PC-9 (cell line): Measurements from ENCODE around the gene LUZP2. TPM values are rescaled to one million over a fixed set of nuclear protein-coding genes. Genes with fewer than 3 reads are reported as not detected.

Source experiments
- BruUV-seq: library from RNA; stranded (reverse); fragments of 400-500 nt; replicated peaks from 2 replicates; lab custom pipeline; 2021; lab: Mats Ljungman, UMichigan
- CTCF ChIA-PET: fragments of 300-600 bp; sonication (Branson Sonifier 250); formaldehyde crosslinking; loops from one replicate; lab custom pipeline; 2022; ENCODE audit warnings: antibody characterized with exemption; lab: Charles Lee
- POLR2A ChIA-PET: fragments of 300-600 bp; sonication (Branson Sonifier 250); formaldehyde crosslinking; loops from one replicate; lab custom pipeline; 2022; ENCODE audit warnings: antibody characterized with exemption; ENCODE audit not compliant: unreplicated experiment; lab: Charles Lee
- DNase-seq, 2 experiments: peaks; one replicate each; pipeline versions ENCODE4 v3.0.0 to v3.0.0-alpha.2; 2015 to 2022; ENCODE audit warnings: mixed read lengths in 1 of 2
- H2AFZ ChIP-seq: fragments of 200-600 bp; sonication (generic); 2 replicates; pipeline ENCODE4 v1.8.1; 2017; ENCODE audit warnings: antibody characterized with exemption
- H3F3A ChIP-seq: fragments of 200-600 bp; sonication (generic); 2 replicates; pipeline ENCODE4 v1.8.1; 2017; ENCODE audit warnings: antibody characterized with exemption, mild to moderate bottlenecking, low read depth; ENCODE audit not compliant: insufficient read depth
- H3K27ac ChIP-seq: fragments of 200-600 bp; sonication (generic); 2 replicates; pipeline ENCODE4 v1.6.1; 2016; ENCODE audit warnings: mixed run types
- H3K27me3 ChIP-seq: fragments of 200-600 bp; sonication (generic); 2 replicates; pipeline ENCODE4 v1.6.1; 2016; ENCODE audit warnings: low read depth, mixed run types; ENCODE audit not compliant: insufficient read depth
- H3K36me3 ChIP-seq: fragments of 200-600 bp; sonication (generic); 2 replicates; pipeline ENCODE4 v1.6.1; 2016; ENCODE audit warnings: low read depth, mixed run types
- H3K4me1 ChIP-seq: fragments of 200-600 bp; sonication (generic); replicated peaks from 2 replicates; pipeline ENCODE4 v1.6.1; 2016; ENCODE audit warnings: mixed run types; ENCODE audit not compliant: insufficient read depth
- H3K4me2 ChIP-seq: fragments of 200-600 bp; sonication (generic); 2 replicates; pipeline ENCODE4 v1.6.1; 2017; ENCODE audit warnings: mixed run types
- H3K4me3 ChIP-seq: fragments of 200-600 bp; sonication (generic); 2 replicates; pipeline ENCODE4 v1.6.1; 2016; ENCODE audit warnings: mixed run types
- H3K79me2 ChIP-seq: fragments of 200-600 bp; sonication (generic); 2 replicates; pipeline ENCODE4 v1.6.1; 2017; ENCODE audit warnings: low read depth, mixed run types
- H3K9me2 ChIP-seq: fragments of 200-600 bp; sonication (generic); 2 replicates; pipeline ENCODE4 v1.8.1; 2017; ENCODE audit warnings: mild to moderate bottlenecking; ENCODE audit not compliant: insufficient read depth
- H3K9me3 ChIP-seq: fragments of 200-600 bp; sonication (generic); 2 replicates; pipeline ENCODE4 v1.8.1; 2016; ENCODE audit warnings: low read depth; ENCODE audit not compliant: insufficient read depth
- H4K20me1 ChIP-seq: fragments of 200-600 bp; sonication (generic); 2 replicates; pipeline ENCODE4 v1.8.1; 2017; ENCODE audit not compliant: insufficient read depth
- CTCF ChIP-seq: fragments of 200-600 bp; sonication (generic); conservative IDR thresholded peaks from 2 replicates; pipeline ENCODE4 v1.6.1; 2017; ENCODE audit warnings: mixed run types, antibody characterized with exemption, mild to moderate bottlenecking, moderate library complexity
- EZH2 ChIP-seq: fragments of 200-600 bp; sonication (generic); IDR thresholded peaks from 2 replicates; pipeline ENCODE4 v1.8.0; 2017; ENCODE audit warnings: antibody characterized with exemption, low read depth
- intact Hi-C: fragments of 100-400 bp; cut with micrococcal nuclease; formaldehyde crosslinking; loops from one replicate; pipeline ENCODE4 v1.10.0; 2022; ENCODE audit not compliant: unreplicated experiment
- total RNA-seq: library from RNA; stranded (reverse); gene quantifications from 2 replicates; pipeline ENCODE4 v1.2.3, GENCODE V29; 2021

Gene LUZP2
- total RNA-seq, 1 experiment from 2014 or later: 0.15 TPM

DNA sequence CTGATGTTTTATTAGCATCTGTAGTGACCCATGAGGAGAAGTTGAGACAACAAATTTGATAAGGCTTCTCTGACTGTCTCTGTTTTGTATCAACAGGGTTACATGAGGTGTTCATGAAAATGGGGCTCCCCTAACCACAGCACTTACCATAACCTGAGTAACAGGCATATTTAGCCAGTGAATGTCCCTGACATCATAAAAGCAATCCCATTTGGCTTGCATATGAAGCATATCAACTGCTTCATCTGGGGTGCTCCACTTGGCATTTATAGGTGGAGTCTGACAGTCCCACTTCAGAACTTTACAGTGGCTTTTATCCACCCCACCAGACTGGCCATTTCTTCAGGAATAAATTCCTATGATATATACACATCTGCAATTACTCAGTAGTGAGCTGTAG, 257.6 kb downstream of the LUZP2 start:
- H4K20me1 ChIP-seq: no peaks in the 10 kb centered on the region
- H2AFZ ChIP-seq: no peak overlapping the region
- no peaks in the 10 kb centered on the region for H3F3A ChIP-seq
- H3K79me2 ChIP-seq: no peaks in the 10 kb centered on the region
- H3K4me2 ChIP-seq: no peak overlapping the region
- CTCF ChIA-PET: no interaction called here
- H3K27me3 ChIP-seq: no peaks in the 10 kb centered on the region
- DNase-seq: no peak
- no peaks in the 10 kb centered on the region for H3K9me2 ChIP-seq
- H3K36me3 ChIP-seq: no peaks in the 10 kb centered on the region
- no peak overlapping the region for H3K4me3 ChIP-seq
- POLR2A ChIA-PET: no interaction called here
- intact Hi-C loops: no loop called here
- H3K4me1 ChIP-seq: peaks cover 12% of the 10 kb centered on the region; the same call in 1 of the 2 replicates
- no TSS peak for BruUV-seq
- TF ChIP-seq EZH2 (no peak), CTCF (no peak)
- H3K9me3 ChIP-seq: no peaks in the 10 kb centered on the region
- no peak overlapping the region for H3K27ac ChIP-seq

DNA sequence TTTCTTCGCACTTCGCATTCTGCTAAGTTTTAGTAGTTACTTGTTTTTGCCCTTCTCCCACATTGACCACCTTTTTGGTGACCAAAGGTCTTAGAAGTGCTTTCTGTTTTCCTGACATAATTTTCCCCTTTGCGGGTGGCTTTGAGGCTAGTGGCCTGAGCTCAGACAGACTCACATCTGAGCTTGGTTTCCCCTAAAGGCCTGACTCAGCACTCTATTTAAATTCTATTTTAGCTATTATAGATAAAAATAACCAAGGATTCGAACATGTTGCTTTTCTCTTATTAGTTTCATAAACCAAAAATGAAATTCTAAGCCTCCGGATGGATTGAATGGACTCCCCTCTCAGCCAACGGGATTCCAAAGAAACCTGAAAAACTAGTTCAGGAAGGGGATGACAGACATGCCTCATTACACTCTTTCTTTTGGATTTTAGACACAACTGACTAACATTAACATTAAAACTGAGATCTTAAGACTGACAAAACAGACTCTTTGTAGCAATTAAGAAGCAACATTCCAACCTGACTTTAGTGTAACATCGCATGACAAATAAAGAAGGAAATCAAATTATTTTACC, 258.5 kb downstream of the LUZP2 start:
- Histone ChIP-seq H3K9me2 (no peaks in the 10 kb centered on the region), H3K36me3 (no peaks in the 10 kb centered on the region), H3K27me3 (no peaks in the 10 kb centered on the region), H3K79me2 (no peaks in the 10 kb centered on the region), H3F3A (no peaks in the 10 kb centered on the region), H3K4me2 (peak overlapping the region; percentile 43), H3K4me1 (peaks cover 12% of the 10 kb centered on the region; the same call in 1 of the 2 replicates), H4K20me1 (no peaks in the 10 kb centered on the region), H3K9me3 (no peaks in the 10 kb centered on the region), H3K27ac (no peak overlapping the region), H3K4me3 (no peak overlapping the region), H2AFZ (no peak overlapping the region)
- TF ChIP-seq EZH2 (no peak), CTCF (no peak)
- ChIA-PET CTCF (no interaction called here), POLR2A (no interaction called here)
- intact Hi-C loops: no loop called here
- BruUV-seq: no TSS peak
- no peak for DNase-seq

DNA sequence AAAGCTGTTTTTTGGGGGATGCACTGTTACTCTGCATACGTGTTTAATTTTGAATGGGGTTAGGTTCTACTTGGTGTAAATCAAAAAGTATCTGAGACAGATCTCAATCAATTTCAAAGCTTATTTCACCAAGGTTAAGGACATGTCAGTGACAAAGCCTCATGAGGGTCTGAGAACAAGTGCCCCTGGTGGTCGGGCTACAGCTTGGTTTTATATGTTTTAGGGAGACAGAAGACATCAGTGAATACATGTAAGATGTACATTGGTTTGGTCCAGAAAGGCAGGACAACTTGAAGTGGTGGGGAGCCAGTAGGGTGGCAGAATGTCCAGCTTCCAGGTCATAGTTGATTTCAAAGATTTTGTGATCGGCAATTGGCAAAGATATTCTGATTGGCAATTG, 262.9 kb downstream of the LUZP2 start:
- H3K36me3 ChIP-seq: no peaks in the 10 kb centered on the region
- no peak for TF ChIP-seq CTCF
- ChIA-PET POLR2A (no interaction called here), CTCF (no interaction called here)
- H4K20me1 ChIP-seq: no peaks in the 10 kb centered on the region
- H3K79me2 ChIP-seq: no peaks in the 10 kb centered on the region
- no peaks in the 10 kb centered on the region for H3K9me3 ChIP-seq
- no peak overlapping the region for H3K4me2 ChIP-seq
- no peaks in the 10 kb centered on the region for H3K9me2 ChIP-seq
- peaks cover 12% of the 10 kb centered on the region; the same call in 1 of the 2 replicates for H3K4me1 ChIP-seq
- intact Hi-C loops: no loop called here
- H3K4me3 ChIP-seq: no peak overlapping the region
- DNase-seq: no peak
- H3K27ac ChIP-seq: no peak overlapping the region
- no peaks in the 10 kb centered on the region for H3K27me3 ChIP-seq
- no peak overlapping the region for H2AFZ ChIP-seq
- no peaks in the 10 kb centered on the region for H3F3A ChIP-seq
- no TSS peak for BruUV-seq
